GM23338 (cell line): Measurements from ENCODE around the gene SLC16A9. TPM values are rescaled to one million over a fixed set of nuclear protein-coding genes. Genes with fewer than 3 reads are reported as not detected.

Experiments used
- ATAC-seq: fragments of 200-7000 bp; cut with Tn5 transposase; 3 replicates; pipeline ENCODE4 v1.9.1; 2020
- DNase-seq: peaks from one replicate; pipeline ENCODE4 v3.0.0-alpha.2; 2015; ENCODE audit warnings: low spot score
- H2AFZ ChIP-seq: fragments of 200-600 bp; sonication (generic); 2 replicates; pipeline ENCODE4 v1.8.0; 2016; ENCODE audit warnings: antibody characterized with exemption, mild to moderate bottlenecking, moderate library complexity
- H3F3A ChIP-seq: fragments of 200-600 bp; sonication (generic); replicated peaks from 2 replicates; pipeline ENCODE4 v1.8.0; 2017; ENCODE audit warnings: antibody characterized with exemption, mixed run types, low read depth
- H3K27ac ChIP-seq: fragments of 200-600 bp; sonication (generic); 2 replicates; pipeline ENCODE4 v1.6.1; 2016; ENCODE audit warnings: low read depth
- H3K27me3 ChIP-seq: fragments of 200-600 bp; sonication (generic); 2 replicates; pipeline ENCODE4 v1.8.0; 2016; ENCODE audit warnings: mild to moderate bottlenecking, mixed run types, moderate library complexity; ENCODE audit not compliant: insufficient read depth
- H3K36me3 ChIP-seq: fragments of 200-600 bp; sonication (generic); 2 replicates; pipeline ENCODE4 v1.8.0; 2016; ENCODE audit warnings: mild to moderate bottlenecking; ENCODE audit not compliant: insufficient read depth
- H3K4me1 ChIP-seq: fragments of 200-600 bp; sonication (generic); 2 replicates; pipeline ENCODE4 v1.8.0; 2016; ENCODE audit warnings: mild to moderate bottlenecking, moderate library complexity; ENCODE audit not compliant: insufficient read depth
- H3K4me2 ChIP-seq: fragments of 200-600 bp; sonication (generic); 2 replicates; pipeline ENCODE4 v1.7.1; 2017; ENCODE audit warnings: mixed run types
- H3K4me3 ChIP-seq: fragments of 200-600 bp; sonication (generic); 2 replicates; pipeline ENCODE4 v1.6.1; 2016; ENCODE audit warnings: mixed run types
- H3K79me2 ChIP-seq: fragments of 200-600 bp; sonication (generic); replicated peaks from 2 replicates; pipeline ENCODE4 v1.8.0; 2017; ENCODE audit warnings: mild to moderate bottlenecking; ENCODE audit not compliant: insufficient read depth
- H3K9me2 ChIP-seq: fragments of 200-600 bp; sonication (generic); 2 replicates; pipeline ENCODE4 v1.8.0; 2017; ENCODE audit not compliant: insufficient read depth
- H4K20me1 ChIP-seq: fragments of 200-600 bp; sonication (generic); replicated peaks from 2 replicates; pipeline ENCODE4 v1.8.0; 2017; ENCODE audit warnings: mild to moderate bottlenecking; ENCODE audit not compliant: insufficient read depth
- H3K27ac Mint-ChIP-seq: 2 replicates; pipeline ENCODE4 v1.8.0; 2020; ENCODE audit warnings: inconsistent platforms, mild to moderate bottlenecking, moderate library complexity, mixed read lengths
- H3K27me3 Mint-ChIP-seq: 3 replicates; pipeline ENCODE4 v1.8.0; 2022; ENCODE audit warnings: low read depth, mild to moderate bottlenecking, moderate library complexity, mixed read lengths, inconsistent platforms; ENCODE audit not compliant: insufficient read depth, poor library complexity
- H3K36me3 Mint-ChIP-seq: 3 replicates; pipeline ENCODE4 v1.8.0; 2021; ENCODE audit warnings: low read depth, mild to moderate bottlenecking, inconsistent platforms, moderate library complexity, mixed read lengths
- H3K4me1 Mint-ChIP-seq: 3 replicates; pipeline ENCODE4 v1.8.0; 2020; ENCODE audit warnings: mild to moderate bottlenecking, inconsistent platforms, mixed read lengths
- H3K4me3 Mint-ChIP-seq: 3 replicates; pipeline ENCODE4 v1.8.0; 2021; ENCODE audit warnings: moderate library complexity, mild to moderate bottlenecking, inconsistent platforms, mixed read lengths
- H3K9me3 Mint-ChIP-seq: 3 replicates; pipeline ENCODE4 v1.8.0; 2020; ENCODE audit warnings: moderate library complexity, mild to moderate bottlenecking, inconsistent platforms, mixed read lengths
- CTCF ChIP-seq, 2 experiments: fragments of 200-600 bp in 1 of 2; sonication (generic) in 1 of 2; conservative IDR thresholded peaks; 2 replicates each; pipeline versions ENCODE4 v1.5.1 to v1.6.1; 2016 to 2017; ENCODE audit warnings: antibody characterized with exemption in 2 of 2, low read depth in 2 of 2, mild to moderate bottlenecking in 2 of 2, moderate library complexity in 1 of 2
- REST ChIP-seq: IDR thresholded peaks from one replicate; pipeline ENCODE4 v1.6.1; 2018; ENCODE audit warnings: antibody characterized with exemption; ENCODE audit not compliant: unreplicated experiment
- STAT1 ChIP-seq: IDR thresholded peaks from one replicate; pipeline ENCODE4 v1.6.1; 2016; ENCODE audit warnings: antibody characterized with exemption; ENCODE audit not compliant: unreplicated experiment
- polyA plus RNA-seq: library from polyadenylated mRNA; unstranded; fragments of >200 nt; fragmentation: Nextera tagmentation; extraction: Ambion mirVana; gene quantifications from 2 replicates; pipeline ENCODE4 v1.2.1, GENCODE V29; 2016
- total RNA-seq: library from RNA; depleted of rRNA; stranded (reverse); fragments of >200 nt; shearing (Covaris generic); gene quantifications from 2 replicates; pipeline ENCODE4 v1.2.3, GENCODE V29; 2014

Gene SLC16A9
- total and polyA plus RNA-seq, 2 experiments from 2014 or later = 6.5 to 11.4 TPM

GRCh38 chr10:59622320-59623132 lies 87.1 kb downstream of the SLC16A9 start:
- Mint-ChIP-seq H3K36me3 (no peaks in the 10 kb centered on the region), H3K4me1 (peaks cover 17% of the 10 kb centered on the region), H3K27me3 (peaks cover 2% of the 10 kb centered on the region), H3K27ac (no peak overlapping the region), H3K4me3 (no peak overlapping the region), H3K9me3 (no peaks in the 10 kb centered on the region)
- no peak for TF ChIP-seq REST
- peak; percentile 71 to 75 for TF ChIP-seq CTCF (conservative IDR thresholded peaks at IDR 0.05; ENCODE audit: low read depth in 2 of 2)
- peaks cover 9% of the 10 kb centered on the region for H3K4me1 ChIP-seq
- no peak overlapping the region for H3K4me3 ChIP-seq
- no peaks in the 10 kb centered on the region for H3K9me2 ChIP-seq
- ATAC-seq (peak; percentile 57), DNase-seq (peak; percentile 88)
- no peak overlapping the region for H2AFZ ChIP-seq
- H3K27me3 ChIP-seq = no peaks in the 10 kb centered on the region
- no peaks in the 10 kb centered on the region for H4K20me1 ChIP-seq
- no peak overlapping the region for H3K27ac ChIP-seq
- no peaks in the 10 kb centered on the region for H3K36me3 ChIP-seq
- no peak overlapping the region for H3K4me2 ChIP-seq
- no peaks in the 10 kb centered on the region for H3F3A ChIP-seq
- H3K79me2 ChIP-seq = no peaks in the 10 kb centered on the region

GRCh38 chr10:59621771-59622170 lies 87.9 kb downstream of the SLC16A9 start:
- Histone ChIP-seq H3K4me2 (no peak overlapping the region), H3K36me3 (no peaks in the 10 kb centered on the region), H3K79me2 (no peaks in the 10 kb centered on the region), H2AFZ (no peak overlapping the region), H3K4me3 (no peak overlapping the region), H3F3A (no peaks in the 10 kb centered on the region), H3K9me2 (no peaks in the 10 kb centered on the region), H4K20me1 (no peaks in the 10 kb centered on the region), H3K27me3 (no peaks in the 10 kb centered on the region), H3K27ac (no peak overlapping the region), H3K4me1 (peaks cover 6% of the 10 kb centered on the region)
- no peak for DNase-seq
- H3K27ac Mint-ChIP-seq = no peak overlapping the region
- H3K9me3 Mint-ChIP-seq = no peaks in the 10 kb centered on the region
- no peak for ATAC-seq
- no peaks in the 10 kb centered on the region for H3K36me3 Mint-ChIP-seq
- no peak overlapping the region for H3K4me3 Mint-ChIP-seq
- peaks cover 11% of the 10 kb centered on the region for H3K4me1 Mint-ChIP-seq
- no peaks in the 10 kb centered on the region for H3K27me3 Mint-ChIP-seq
- TF ChIP-seq STAT1 (no peak), REST (no peak)
